ENCODE results near the gene PTX3.

PTX3 gene

GRCh38 chr3:157393113-157393512 is 43.5 kb upstream of the PTX3 start:
- DNase-seq (ENCODE audit: extremely low read depth, insufficient read length), result no peak
- TF ChIP-seq CTCF (IDR thresholded peaks at IDR 0.05; ENCODE audit: insufficient read depth, low read length, poor library complexity, severe bottlenecking), result no peak

GRCh38 chr3:157394411-157394810 is 42.2 kb upstream of the PTX3 start:
- no peaks in the 10 kb centered on the region for H3K27me3 ChIP-seq (replicated peaks; ENCODE audit: control insufficient read depth, insufficient read depth, low read length)
- no peak overlapping the region for H3K4me3 ChIP-seq (replicated peaks; ENCODE audit: low read depth, low read length)
- DNase-seq (ENCODE audit: extremely low read depth, insufficient read length), result no peak
- H3K36me3 ChIP-seq (ENCODE audit: control insufficient read depth, insufficient read depth, low read length), result no peaks in the 10 kb centered on the region
- no peak for TF ChIP-seq CTCF (IDR thresholded peaks at IDR 0.05; ENCODE audit: insufficient read depth, low read length, poor library complexity, severe bottlenecking)

More at GRCh38 chr3:157393113-157393512, 43.5 kb upstream of the PTX3 start:
- Histone ChIP-seq H3K27me3 (replicated peaks; ENCODE audit: control insufficient read depth, insufficient read depth, low read length) (no peaks in the 10 kb centered on the region), H3K36me3 (ENCODE audit: control insufficient read depth, insufficient read depth, low read length) (no peaks in the 10 kb centered on the region), H3K4me3 (replicated peaks; ENCODE audit: low read depth, low read length) (no peak overlapping the region)

GRCh38 chr3:157398598-157398997 is 38.1 kb upstream of the PTX3 start:
- Histone ChIP-seq H3K36me3 (ENCODE audit: control insufficient read depth, insufficient read depth, low read length) (no peaks in the 10 kb centered on the region), H3K4me3 (replicated peaks; ENCODE audit: low read depth, low read length) (no peak overlapping the region), H3K27me3 (replicated peaks; ENCODE audit: control insufficient read depth, insufficient read depth, low read length) (no peaks in the 10 kb centered on the region)
- no peak for TF ChIP-seq CTCF (IDR thresholded peaks at IDR 0.05; ENCODE audit: insufficient read depth, low read length, poor library complexity, severe bottlenecking)
- no peak for DNase-seq (ENCODE audit: extremely low read depth, insufficient read length)

- Histone ChIP-seq H3K4me3 (replicated peaks; ENCODE audit: low read depth, low read length) (no peak overlapping the region), H3K27me3 (replicated peaks; ENCODE audit: control insufficient read depth, insufficient read depth, low read length) (no peaks in the 10 kb centered on the region), H3K36me3 (ENCODE audit: control insufficient read depth, insufficient read depth, low read length) (no peaks in the 10 kb centered on the region)
- DNase-seq (ENCODE audit: extremely low read depth, insufficient read length), result no peak
- no peak for TF ChIP-seq CTCF (IDR thresholded peaks at IDR 0.05; ENCODE audit: insufficient read depth, low read length, poor library complexity, severe bottlenecking)
Measured at GRCh38 chr3:157404381-157404780, 32.3 kb upstream of the PTX3 start.

GRCh38 chr3:157405457-157405856 is 31.2 kb upstream of the PTX3 start:
- no peaks in the 10 kb centered on the region for H3K36me3 ChIP-seq (ENCODE audit: control insufficient read depth, insufficient read depth, low read length)
- H3K27me3 ChIP-seq (replicated peaks; ENCODE audit: control insufficient read depth, insufficient read depth, low read length), result no peaks in the 10 kb centered on the region
- no peak overlapping the region for H3K4me3 ChIP-seq (replicated peaks; ENCODE audit: low read depth, low read length)
- no peak for DNase-seq (ENCODE audit: extremely low read depth, insufficient read length)
- no peak for TF ChIP-seq CTCF (IDR thresholded peaks at IDR 0.05; ENCODE audit: insufficient read depth, low read length, poor library complexity, severe bottlenecking)

- Histone ChIP-seq H3K27me3 (replicated peaks; ENCODE audit: control insufficient read depth, insufficient read depth, low read length) (no peaks in the 10 kb centered on the region), H3K4me3 (replicated peaks; ENCODE audit: low read depth, low read length) (no peak overlapping the region), H3K36me3 (ENCODE audit: control insufficient read depth, insufficient read depth, low read length) (no peaks in the 10 kb centered on the region)
- DNase-seq (ENCODE audit: extremely low read depth, insufficient read length), result no peak
- no peak for TF ChIP-seq CTCF (IDR thresholded peaks at IDR 0.05; ENCODE audit: insufficient read depth, low read length, poor library complexity, severe bottlenecking)
Measured at GRCh38 chr3:157406394-157406793, 30.3 kb upstream of the PTX3 start.

All from GM06990 (cell line).